NCI-H1694 treated with DMSO at 0.1 percent for 48 hours (cell line): ENCODE data around the gene ZNF148.

Source experiments
- DNase-seq: peaks from one replicate; lab custom pipeline; 2025; lab: John Stamatoyannopoulos, UW

The ZNF148 gene

DNA sequence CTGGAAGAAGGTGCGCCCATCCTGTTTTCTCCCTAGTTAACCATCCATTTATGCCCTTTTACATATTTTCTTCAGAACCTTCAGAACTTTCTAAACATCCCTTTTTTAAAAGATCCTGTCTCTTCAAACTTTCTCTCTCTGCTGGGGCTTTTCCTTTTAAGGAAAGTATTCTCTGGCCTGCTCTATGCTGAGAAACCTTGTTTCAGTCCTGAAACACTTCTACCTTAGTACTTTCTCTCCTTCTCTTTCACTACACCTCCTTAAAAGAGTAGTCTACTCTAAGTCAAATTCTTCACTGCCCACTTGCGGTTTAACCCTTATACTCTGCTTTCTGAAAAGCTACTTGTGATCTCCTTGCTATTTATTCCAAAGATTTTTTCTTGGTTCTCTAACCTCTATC, 97.0 kb downstream of the ZNF148 start:
- no peak for DNase-seq

GRCh38 chr3:125271127-125271526, 104.0 kb downstream of the ZNF148 start:
- no peak for DNase-seq

- no peak for DNase-seq
These were observed 107.7 kb downstream of the ZNF148 start for GRCh38 chr3:125267460-125267859.

DNA sequence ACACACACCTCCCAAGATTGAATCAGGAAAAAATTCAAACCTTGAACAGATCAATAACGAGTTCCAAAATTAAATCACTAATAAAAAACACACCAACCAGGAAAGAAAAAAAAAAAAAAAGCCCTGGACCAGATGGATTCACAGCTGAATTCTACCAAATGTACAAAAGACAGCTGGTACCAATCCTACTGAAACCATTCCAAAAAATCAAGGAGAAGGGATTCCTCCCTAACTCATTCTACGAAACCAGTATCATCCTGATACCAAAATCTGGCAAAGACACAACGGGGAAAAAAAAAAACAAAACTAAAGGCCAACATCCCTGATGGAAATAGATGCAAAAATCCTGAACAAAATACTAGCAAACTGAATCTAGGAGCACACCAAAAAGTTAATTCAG, 108.2 kb downstream of the ZNF148 start:
- peak; percentile 65 for DNase-seq

DNA sequence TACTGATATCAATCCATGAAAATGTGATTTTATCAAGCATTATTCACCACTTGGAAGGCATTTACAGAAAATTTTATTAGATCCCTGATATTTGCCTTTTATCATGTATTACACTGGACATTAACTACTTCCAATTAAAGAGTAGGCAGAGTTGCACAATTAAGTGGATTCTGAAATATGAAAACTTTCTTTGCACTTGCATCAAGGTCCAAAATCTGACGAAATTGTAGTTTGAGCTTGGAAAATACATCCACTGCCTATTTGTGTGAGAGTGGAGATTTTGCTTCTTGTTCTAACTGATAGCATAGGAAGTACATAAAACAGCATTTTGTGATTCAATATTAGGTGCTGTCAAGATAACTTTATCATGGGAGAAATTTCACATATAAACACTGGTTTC, 113.0 kb downstream of the ZNF148 start:
- DNase-seq: no peak

GRCh38 chr3:125261031-125261430, 114.1 kb downstream of the ZNF148 start:
- DNase-seq: no peak

DNA sequence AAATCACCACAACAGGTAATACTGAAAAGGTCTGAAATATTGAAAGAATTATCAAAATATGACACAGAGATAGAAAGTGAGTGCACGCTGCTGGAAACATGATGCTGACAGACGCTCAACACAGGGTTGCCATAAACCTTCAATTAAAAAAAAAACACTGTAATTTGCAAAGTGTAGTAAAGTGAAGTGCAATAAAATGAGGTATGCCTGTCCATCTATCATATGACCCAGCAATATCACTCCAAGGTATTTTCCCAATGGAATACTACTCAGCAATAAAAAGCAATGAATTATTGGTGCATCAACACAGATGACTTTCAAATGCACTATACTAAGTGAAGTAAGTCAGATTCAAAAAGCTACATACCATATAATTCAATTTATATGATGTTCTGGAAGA, 115.0 kb downstream of the ZNF148 start:
- DNase-seq: no peak

DNA sequence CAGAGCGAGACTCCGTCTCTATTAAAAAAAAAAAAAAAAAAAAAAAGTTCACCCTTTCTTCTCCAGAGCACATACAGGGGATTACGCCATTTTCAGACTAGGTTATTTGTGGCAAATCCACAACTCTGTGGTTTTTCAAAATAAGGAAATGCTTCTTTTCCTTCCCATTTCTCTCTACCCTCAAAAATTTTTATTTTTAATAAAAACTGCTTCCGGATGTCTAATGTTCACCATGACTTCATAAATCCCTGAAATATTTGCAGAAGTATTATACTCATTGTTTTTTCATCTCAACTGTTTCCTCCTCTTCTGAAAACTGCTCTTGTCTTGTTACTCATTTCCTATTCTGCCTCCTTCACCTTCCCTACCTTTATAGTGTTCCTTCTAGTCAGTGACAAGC, 117.6 kb downstream of the ZNF148 start:
- no peak for DNase-seq

DNA sequence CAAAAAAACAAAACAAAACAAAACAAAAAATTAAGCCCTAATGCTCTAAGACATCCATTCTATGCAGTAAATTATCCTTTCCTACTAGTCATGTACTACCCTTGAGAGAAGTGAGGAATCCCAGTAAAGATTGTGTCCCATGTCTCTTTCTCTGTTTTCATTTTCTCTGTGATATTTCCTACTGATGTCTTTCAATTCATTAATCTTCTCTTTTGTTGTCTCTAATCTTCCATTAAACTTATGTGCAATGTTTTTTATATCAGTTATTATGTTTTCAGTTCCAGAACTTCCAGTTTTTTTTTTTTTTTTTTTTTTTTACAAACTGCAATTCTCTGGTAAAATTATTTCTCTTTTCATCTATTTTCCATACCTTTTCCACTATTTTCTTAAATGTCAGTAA, 118.5 kb downstream of the ZNF148 start:
- DNase-seq: no peak

GRCh38 chr3:125250973-125251372, 124.2 kb downstream of the ZNF148 start:
- no peak for DNase-seq

DNA sequence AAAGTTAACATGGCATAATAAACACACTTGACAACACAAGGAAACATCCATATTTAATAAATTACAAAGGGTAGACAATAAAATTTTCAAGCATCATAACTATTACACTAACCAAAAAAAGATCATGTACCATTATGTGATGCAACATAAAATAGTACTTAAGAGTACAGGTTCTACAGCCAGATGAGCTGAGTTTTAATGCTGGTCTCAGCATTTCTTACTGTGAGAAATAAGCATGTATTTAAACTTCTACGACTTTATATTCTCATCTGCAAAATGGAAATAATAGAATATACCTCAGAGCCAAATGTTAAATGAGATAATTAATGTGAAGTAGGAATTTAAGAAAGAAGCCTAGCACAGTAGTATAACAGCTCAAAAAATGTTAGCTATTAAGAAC, 128.9 kb downstream of the ZNF148 start:
- DNase-seq: no peak

DNA sequence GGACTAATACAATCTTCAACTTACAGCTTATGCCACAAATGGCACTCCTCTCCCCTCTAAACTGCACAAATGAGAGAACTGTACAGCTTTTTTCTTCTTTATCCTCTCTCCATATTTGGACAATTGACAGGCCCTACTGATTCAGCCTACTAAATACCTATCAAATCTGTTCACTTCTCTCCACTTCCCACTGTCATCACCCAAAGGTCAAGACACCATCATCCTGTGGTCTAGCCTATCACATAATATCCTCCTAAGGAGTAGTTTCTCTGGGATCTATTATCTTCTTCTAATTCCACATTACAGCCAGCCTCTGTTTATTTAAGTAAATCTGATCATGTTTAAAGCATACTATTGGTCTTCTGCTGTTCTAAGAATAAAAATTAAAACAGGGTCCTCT, 129.6 kb downstream of the ZNF148 start:
- DNase-seq: no peak

DNA sequence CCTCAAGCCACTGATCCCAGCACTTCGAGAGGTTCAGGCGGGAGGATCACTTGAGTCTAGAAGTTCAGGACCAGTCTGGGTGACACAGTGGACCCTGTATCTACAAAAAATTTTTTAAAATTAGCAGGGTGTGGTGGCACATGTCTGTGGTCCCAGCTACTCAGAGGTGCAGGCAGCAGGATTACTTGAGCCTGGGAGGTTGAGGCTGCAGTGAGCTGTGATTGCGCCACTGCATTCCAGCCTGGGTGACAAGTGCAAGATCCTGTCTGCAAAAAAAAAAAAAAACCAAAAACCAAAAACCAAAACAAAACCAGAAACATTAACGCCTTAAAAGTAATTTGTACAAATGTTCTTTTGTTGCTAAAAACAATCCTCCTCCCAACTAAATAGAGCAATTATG, 134.6 kb downstream of the ZNF148 start:
- DNase-seq: no peak

DNA sequence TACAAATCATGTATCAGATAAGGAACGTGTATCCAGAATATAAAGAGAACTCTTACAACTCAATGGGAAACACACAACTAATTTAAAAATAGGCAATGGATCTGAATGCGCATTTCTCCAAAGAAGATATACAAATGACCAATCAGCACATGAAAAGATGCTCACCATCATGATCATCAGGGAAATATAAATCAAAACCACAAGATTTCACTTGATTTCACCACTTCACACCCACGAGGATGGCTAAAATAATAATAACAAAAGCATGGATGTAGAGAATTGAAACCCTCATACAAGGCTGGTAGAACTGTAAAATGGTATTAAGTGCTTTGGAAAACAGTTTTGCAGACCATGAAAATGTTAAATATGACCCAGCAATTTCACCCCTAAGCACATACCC, 135.9 kb downstream of the ZNF148 start:
- no peak for DNase-seq

- no peak for DNase-seq
These were observed 136.4 kb downstream of the ZNF148 start for GRCh38 chr3:125238759-125239158.

- no peak for DNase-seq
These were observed 138.7 kb downstream of the ZNF148 start for GRCh38 chr3:125236331-125236903.

DNA sequence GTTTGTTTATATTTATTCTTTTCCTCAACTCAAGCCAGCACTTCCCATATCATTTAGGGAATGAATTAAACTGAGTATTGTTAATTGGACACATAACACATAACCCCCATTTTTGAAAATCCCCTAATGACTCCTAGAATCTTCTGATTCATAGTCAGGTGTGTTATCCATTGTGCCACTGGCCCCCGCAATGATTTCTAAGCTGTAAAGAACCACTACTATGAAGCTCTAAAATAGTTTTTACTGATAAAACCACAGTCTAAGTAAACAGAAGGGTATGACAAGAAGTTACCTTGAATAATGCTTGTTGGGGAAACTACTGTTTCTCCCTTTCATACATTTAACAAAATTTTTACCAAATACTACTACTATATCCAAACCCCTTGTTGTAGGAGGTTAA, 140.3 kb downstream of the ZNF148 start:
- DNase-seq: no peak

GRCh38 chr3:125232401-125232800, 142.7 kb downstream of the ZNF148 start:
- no peak for DNase-seq

- DNase-seq: no peak
These were observed 143.2 kb downstream of the ZNF148 start for GRCh38 chr3:125231895-125232294.

DNA sequence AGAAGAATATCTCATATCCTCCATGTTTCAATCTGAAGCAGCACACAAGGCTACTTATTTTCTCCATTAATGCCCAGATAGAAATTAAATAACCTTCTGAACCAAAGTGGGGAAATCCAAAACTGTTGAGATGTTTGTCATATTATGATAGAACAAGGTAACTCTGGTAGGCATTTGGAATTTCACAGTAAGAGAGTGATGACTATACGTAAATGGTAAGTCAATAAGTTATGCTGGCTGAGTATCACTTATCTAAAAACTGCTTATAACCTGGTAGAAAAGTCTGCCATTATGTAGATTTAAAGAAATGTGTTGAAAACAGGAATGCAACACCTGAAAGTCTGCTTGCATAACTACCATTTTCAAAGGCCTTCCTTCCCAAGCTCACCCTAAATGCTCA, 145.4 kb downstream of the ZNF148 start:
- no peak for DNase-seq

DNA sequence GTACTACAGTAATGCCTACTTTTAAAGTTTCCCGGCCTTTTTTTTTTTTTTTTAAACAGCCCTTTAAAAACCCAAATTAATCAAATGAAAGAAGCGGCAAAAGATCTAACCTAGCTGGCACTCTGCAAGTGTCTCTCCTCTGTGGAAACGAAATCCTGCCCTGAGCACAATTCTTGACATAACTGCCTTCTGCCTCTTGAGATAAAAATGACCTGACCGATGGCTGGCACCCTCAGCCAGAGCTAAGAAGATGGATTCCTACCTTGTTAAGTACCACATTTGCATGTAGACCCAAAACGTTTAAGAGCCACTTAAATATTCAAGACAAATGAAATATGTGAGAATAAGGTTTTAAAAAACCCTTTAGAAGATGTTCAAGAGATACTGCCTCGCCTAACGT, 146.0 kb downstream of the ZNF148 start:
- no peak for DNase-seq

- no peak for DNase-seq
These were observed 153.3 kb downstream of the ZNF148 start for GRCh38 chr3:125221831-125222230.

DNA sequence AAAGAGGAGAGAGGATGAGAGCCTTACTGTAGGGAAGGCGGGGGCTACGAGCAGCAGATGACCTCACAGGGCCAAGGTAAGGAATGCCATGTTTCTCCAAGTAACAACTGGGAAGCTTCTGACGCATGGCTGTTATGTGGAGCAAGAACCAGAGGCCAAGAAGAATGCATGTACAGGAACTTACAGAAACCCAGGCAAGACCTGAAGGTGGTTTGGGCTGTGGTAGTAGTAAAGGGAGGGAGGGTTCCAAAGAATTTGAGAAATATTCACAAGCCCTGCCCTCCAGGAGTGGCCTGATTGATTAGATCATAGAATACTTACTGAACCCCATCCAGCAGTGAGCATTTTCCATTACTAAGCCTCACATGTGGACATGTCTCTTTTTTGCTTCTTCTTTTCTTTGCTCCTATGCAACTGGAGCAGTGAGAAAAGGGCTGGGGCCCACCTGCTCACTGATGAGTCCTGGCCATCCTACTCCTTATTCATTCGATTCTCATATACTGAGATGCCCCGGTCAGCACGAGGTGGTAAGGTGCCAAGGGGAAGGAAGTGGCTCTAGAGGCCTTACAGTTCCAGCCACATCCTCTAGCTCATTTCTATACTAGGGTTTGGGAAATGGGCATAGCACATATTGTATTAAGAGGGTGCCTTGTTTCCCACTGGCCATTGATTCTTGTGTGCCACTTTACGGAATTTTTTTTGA, 154.2 kb downstream of the ZNF148 start:
- no peak for DNase-seq

DNA sequence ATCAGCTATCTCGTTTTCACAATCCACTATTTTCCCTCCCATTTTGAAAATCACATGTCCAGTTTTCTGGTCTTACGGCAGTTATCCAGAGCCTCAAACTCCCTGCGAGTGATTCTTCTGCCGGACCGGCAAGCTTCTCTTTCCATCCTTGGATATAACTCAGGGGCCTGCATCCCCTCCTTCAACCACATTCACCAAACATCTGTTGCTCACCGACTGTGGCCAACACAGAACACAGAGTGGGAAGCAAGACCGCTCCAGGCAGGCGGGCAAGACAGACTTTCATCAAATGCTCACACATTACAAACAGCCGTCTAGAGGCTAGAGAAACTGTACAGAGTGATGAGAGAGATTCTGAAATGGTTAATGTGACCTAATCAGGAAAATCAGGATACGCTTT, 154.9 kb downstream of the ZNF148 start:
- no peak for DNase-seq
